DOHH2 (cell line): ENCODE data around the gene SMARCAD1.
A peak's percentile ranks its signal among the peaks of the same experiment; 100 is the strongest.

Experiments
- H3F3A ChIP-seq: fragments of 200-600 bp; sonication (generic), shearing (Covaris generic); 2 replicates; pipeline ENCODE4 v1.6.0; 2016; ENCODE audit warnings: antibody characterized with exemption, mild to moderate bottlenecking; ENCODE audit not compliant: control insufficient read depth, insufficient read depth
- H3K27ac ChIP-seq: fragments of 200-600 bp; sonication (generic); 2 replicates; pipeline ENCODE4 v1.5.1; 2014; ENCODE audit warnings: low read depth, mild to moderate bottlenecking, low read length, moderate library complexity
- H3K27me3 ChIP-seq: fragments of 200-600 bp; sonication (generic); 2 replicates; pipeline ENCODE4 v1.6.1; 2014; ENCODE audit warnings: mild to moderate bottlenecking, low read length, mixed read lengths; ENCODE audit not compliant: control insufficient read depth
- H3K36me3 ChIP-seq: fragments of 200-600 bp; sonication (generic); 2 replicates; pipeline ENCODE4 v1.6.1; 2014; ENCODE audit warnings: mild to moderate bottlenecking, low read length, moderate library complexity, mixed read lengths; ENCODE audit not compliant: control insufficient read depth
- H3K4me1 ChIP-seq: fragments of 200-600 bp; sonication (generic); 2 replicates; pipeline ENCODE4 v1.6.1; 2014; ENCODE audit warnings: mild to moderate bottlenecking, low read length, mixed read lengths; ENCODE audit not compliant: control insufficient read depth
- H3K4me2 ChIP-seq: fragments of 200-600 bp; sonication (generic); 2 replicates; pipeline ENCODE4 v1.6.0; 2014; ENCODE audit warnings: mild to moderate bottlenecking, low read length, moderate library complexity
- H3K4me3 ChIP-seq: fragments of 200-600 bp; sonication (generic); 2 replicates; pipeline ENCODE4 v1.5.1; 2014; ENCODE audit warnings: mild to moderate bottlenecking, low read length, mixed read lengths
- H3K79me2 ChIP-seq: fragments of 200-600 bp; sonication (generic); 2 replicates; pipeline ENCODE4 v1.6.1; 2014; ENCODE audit warnings: mild to moderate bottlenecking, low read length, mixed read lengths; ENCODE audit not compliant: control insufficient read depth
- H3K9me2 ChIP-seq: fragments of 200-600 bp; sonication (generic); replicated peaks from 2 replicates; pipeline ENCODE4 v1.6.1; 2014; ENCODE audit warnings: mild to moderate bottlenecking, low read length, mixed read lengths; ENCODE audit not compliant: control insufficient read depth
- H3K9me3 ChIP-seq: fragments of 200-600 bp; sonication (generic); 2 replicates; pipeline ENCODE4 v1.6.1; 2014; ENCODE audit warnings: antibody characterized with exemption, low read length, mixed read lengths; ENCODE audit not compliant: control insufficient read depth, insufficient read depth
- H4K20me1 ChIP-seq: fragments of 200-600 bp; sonication (generic); 2 replicates; pipeline ENCODE4 v1.6.0; 2014; ENCODE audit warnings: low read depth, mild to moderate bottlenecking, antibody characterized with exemption, low read length, moderate library complexity; ENCODE audit not compliant: control insufficient read depth, insufficient read depth
- EZH2phosphoT487 ChIP-seq: fragments of 200-600 bp; sonication (generic); IDR thresholded peaks from 2 replicates; pipeline ENCODE4 v1.6.1; 2017; ENCODE audit warnings: borderline replicate concordance, mild to moderate bottlenecking, antibody characterized with exemption, low read length, moderate library complexity, mixed read lengths
- TF ChIP-seq, protein P1 (sequence below): fragments of 200-600 bp; sonication (generic); IDR thresholded peaks from one replicate; pipeline ENCODE4 v1.5.1; 2014; ENCODE audit warnings: antibody characterized with exemption, mild to moderate bottlenecking, low read depth, low read length; ENCODE audit not compliant: poor library complexity, severe bottlenecking

The SMARCAD1 gene

DNA sequence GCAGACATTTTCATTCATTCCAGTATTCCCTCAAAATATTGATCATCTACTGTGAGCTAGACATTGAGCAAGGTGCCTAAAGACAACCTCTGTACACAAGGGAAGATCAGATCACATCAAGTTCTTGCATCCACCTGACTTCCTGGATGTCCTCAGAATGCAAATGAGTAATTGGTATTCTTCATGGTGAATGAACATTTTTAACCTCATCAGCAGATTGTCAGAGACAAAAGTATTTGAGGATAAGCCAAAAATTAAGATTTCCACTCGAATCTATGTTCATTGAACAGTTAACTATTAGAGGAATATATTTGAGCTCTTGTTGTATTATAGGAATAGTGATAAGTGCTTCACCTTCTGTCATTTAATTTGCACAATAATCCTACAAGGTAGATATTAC, 1.3 kb downstream of the SMARCAD1 start:
- TF ChIP-seq EZH2phosphoT487: no peak
- TF ChIP-seq, protein P1, sequence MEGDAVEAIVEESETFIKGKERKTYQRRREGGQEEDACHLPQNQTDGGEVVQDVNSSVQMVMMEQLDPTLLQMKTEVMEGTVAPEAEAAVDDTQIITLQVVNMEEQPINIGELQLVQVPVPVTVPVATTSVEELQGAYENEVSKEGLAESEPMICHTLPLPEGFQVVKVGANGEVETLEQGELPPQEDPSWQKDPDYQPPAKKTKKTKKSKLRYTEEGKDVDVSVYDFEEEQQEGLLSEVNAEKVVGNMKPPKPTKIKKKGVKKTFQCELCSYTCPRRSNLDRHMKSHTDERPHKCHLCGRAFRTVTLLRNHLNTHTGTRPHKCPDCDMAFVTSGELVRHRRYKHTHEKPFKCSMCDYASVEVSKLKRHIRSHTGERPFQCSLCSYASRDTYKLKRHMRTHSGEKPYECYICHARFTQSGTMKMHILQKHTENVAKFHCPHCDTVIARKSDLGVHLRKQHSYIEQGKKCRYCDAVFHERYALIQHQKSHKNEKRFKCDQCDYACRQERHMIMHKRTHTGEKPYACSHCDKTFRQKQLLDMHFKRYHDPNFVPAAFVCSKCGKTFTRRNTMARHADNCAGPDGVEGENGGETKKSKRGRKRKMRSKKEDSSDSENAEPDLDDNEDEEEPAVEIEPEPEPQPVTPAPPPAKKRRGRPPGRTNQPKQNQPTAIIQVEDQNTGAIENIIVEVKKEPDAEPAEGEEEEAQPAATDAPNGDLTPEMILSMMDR: no peak
- H3F3A ChIP-seq: no peaks in the 10 kb centered on the region
- peak overlapping the region; percentile 91 for H3K4me2 ChIP-seq
- H3K4me1 ChIP-seq: peaks cover 23% of the 10 kb centered on the region
- peaks cover 53% of the 10 kb centered on the region for H3K79me2 ChIP-seq
- H3K9me2 ChIP-seq: no peaks in the 10 kb centered on the region
- H3K4me3 ChIP-seq: peak overlapping the region; percentile 88
- H4K20me1 ChIP-seq: no peaks in the 10 kb centered on the region
- peaks cover 51% of the 10 kb centered on the region for H3K36me3 ChIP-seq
- H3K27me3 ChIP-seq: no peaks in the 10 kb centered on the region
- no peaks in the 10 kb centered on the region for H3K9me3 ChIP-seq
- H3K27ac ChIP-seq: no peak overlapping the region; the same call in 1 of the 2 replicates

DNA sequence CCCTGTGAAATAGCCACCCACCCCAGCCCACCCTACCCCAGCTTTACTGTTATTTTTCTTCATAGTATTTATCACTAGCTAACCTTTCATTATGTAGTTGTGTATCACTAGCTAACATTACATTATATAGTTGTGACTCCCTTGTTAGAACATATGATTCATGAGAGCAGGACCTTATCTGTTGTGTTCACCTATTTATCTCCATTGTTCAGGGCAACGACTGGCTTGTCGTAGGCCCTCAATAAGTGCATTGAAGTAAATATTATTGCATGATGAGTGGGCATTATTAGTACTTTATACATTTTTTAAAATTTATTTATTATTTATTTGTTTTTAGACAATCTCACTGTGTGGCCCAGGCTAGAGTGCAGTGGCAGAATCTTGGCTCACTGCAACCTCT, 4.2 kb downstream of the SMARCAD1 start:
- H3K27me3 ChIP-seq: no peaks in the 10 kb centered on the region
- H3K4me3 ChIP-seq: no peak overlapping the region
- H3K27ac ChIP-seq: no peak overlapping the region
- no peak for TF ChIP-seq EZH2phosphoT487
- TF ChIP-seq, protein P1: no peak
- peaks cover 19% of the 10 kb centered on the region for H3K4me1 ChIP-seq
- H3K4me2 ChIP-seq: no peak overlapping the region
- peaks cover 80% of the 10 kb centered on the region for H3K79me2 ChIP-seq
- H3K9me3 ChIP-seq: no peaks in the 10 kb centered on the region
- no peaks in the 10 kb centered on the region for H3F3A ChIP-seq
- no peaks in the 10 kb centered on the region for H4K20me1 ChIP-seq
- no peaks in the 10 kb centered on the region for H3K9me2 ChIP-seq
- peaks cover 78% of the 10 kb centered on the region for H3K36me3 ChIP-seq

DNA sequence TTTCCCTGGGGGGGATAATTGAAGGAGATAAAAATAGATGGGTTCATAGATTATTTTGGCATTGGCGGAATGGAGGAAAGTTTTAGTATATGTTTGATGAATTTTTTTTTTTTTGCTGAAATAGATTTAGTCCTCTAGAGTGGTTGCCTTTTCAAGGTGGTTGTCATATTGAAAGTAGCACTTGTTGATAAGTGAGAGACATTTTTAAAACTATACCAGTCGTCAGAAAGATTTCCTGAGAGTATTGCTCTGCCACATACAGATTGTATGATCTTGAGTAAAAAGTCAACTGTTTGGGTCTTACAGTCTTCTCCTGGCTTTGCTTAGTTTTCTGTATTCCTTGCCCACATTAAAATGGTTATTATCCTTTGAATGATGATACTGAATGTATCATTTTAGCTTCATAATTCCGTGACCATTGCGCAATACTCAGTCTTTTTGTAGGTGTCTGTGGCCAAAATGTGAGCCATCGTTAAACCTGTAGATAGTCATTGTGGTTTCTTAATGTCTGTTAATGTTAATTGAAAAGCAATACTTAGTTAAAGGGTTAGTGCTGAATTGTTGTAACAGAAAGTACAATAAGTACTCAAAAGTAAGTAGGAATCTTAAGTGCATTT, 7.1 kb downstream of the SMARCAD1 start:
- H3K79me2 ChIP-seq: peaks cover 80% of the 10 kb centered on the region
- no peaks in the 10 kb centered on the region for H3F3A ChIP-seq
- no peaks in the 10 kb centered on the region for H4K20me1 ChIP-seq
- peaks cover 4% of the 10 kb centered on the region for H3K4me1 ChIP-seq
- H3K27me3 ChIP-seq: no peaks in the 10 kb centered on the region
- TF ChIP-seq EZH2phosphoT487: no peak
- TF ChIP-seq, protein P1: no peak
- no peaks in the 10 kb centered on the region for H3K9me2 ChIP-seq
- no peaks in the 10 kb centered on the region for H3K9me3 ChIP-seq
- no peak overlapping the region for H3K27ac ChIP-seq
- H3K4me2 ChIP-seq: no peak overlapping the region
- no peak overlapping the region for H3K4me3 ChIP-seq
- peaks cover 84% of the 10 kb centered on the region for H3K36me3 ChIP-seq
